Ascending aorta (tissue), 2 donors: Measurements from ENCODE around the gene IGFL4. TPM values are rescaled to one million over a fixed set of nuclear protein-coding genes. Genes with fewer than 3 reads are reported as not detected.

Source experiments
- DNase-seq, 2 donors: peaks; one replicate each; pipeline ENCODE4 v3.0.0-alpha.2; 2019; ENCODE audit warnings: low spot score in 2 of 2
- H3K27ac ChIP-seq, 2 donors: fragments of 200-600 bp; sonication (generic); one replicate each; pipeline ENCODE4 v1.5.1; 2016 to 2017; ENCODE audit warnings: mild to moderate bottlenecking in 1 of 2
- H3K27me3 ChIP-seq: fragments of 200-600 bp; sonication (generic); one replicate; pipeline ENCODE4 v1.5.1; 2017
- H3K36me3 ChIP-seq, 2 donors: fragments of 200-600 bp; sonication (generic); one replicate each; pipeline ENCODE4 v1.5.1; 2016
- H3K4me1 ChIP-seq, 2 donors: fragments of 200-600 bp; sonication (generic); one replicate each; pipeline ENCODE4 v1.5.1; 2016 to 2017; ENCODE audit warnings: mild to moderate bottlenecking in 1 of 2
- H3K4me3 ChIP-seq, 2 donors: fragments of 200-600 bp; sonication (generic); one replicate each; pipeline ENCODE4 v1.5.1; 2016 to 2017; ENCODE audit warnings: mild to moderate bottlenecking in 1 of 2
- H3K9me3 ChIP-seq, 2 donors: fragments of 200-600 bp; sonication (generic); one replicate each; pipeline ENCODE4 v1.5.1; 2016
- CTCF ChIP-seq, 3 experiments: fragments of 200-600 bp in 2 of 3; fragments of 450-650 bp in 1 of 3; sonication (generic) in 2 of 3; IDR thresholded peaks; one replicate each; pipeline ENCODE4 v1.5.1; 2016 to 2019; ENCODE audit warnings: antibody characterized with exemption in 3 of 3, mild to moderate bottlenecking in 1 of 3, moderate library complexity in 1 of 3
- intact Hi-C: fragments of 100-400 bp; cut with DNase I; formaldehyde crosslinking; loops from one replicate; pipeline ENCODE4 v1.15.1; 2023
- total RNA-seq: library from RNA; depleted of rRNA; stranded (reverse); fragments of >200 nt; gene quantifications from one replicate; pipeline ENCODE4 v1.1.0, GENCODE V29; 2016

Gene IGFL4
- total RNA-seq, 1 donor from 2014 or later, result not detected

- Histone ChIP-seq H3K4me1 (no peaks in the 10 kb centered on the region), H3K27ac (no peak overlapping the region), H3K36me3 (no peaks in the 10 kb centered on the region), H3K4me3 (no peak overlapping the region), H3K9me3 (no peaks in the 10 kb centered on the region), H3K27me3 (no peaks in the 10 kb centered on the region)
- no peak for DNase-seq
- no peak for TF ChIP-seq CTCF (IDR thresholded peaks at IDR 0.05)
- intact Hi-C loops, result no loop called here
These were observed 7.4 kb downstream of the IGFL4 start for GRCh38 chr19:46033401-46033800.

- TF ChIP-seq CTCF (IDR thresholded peaks at IDR 0.05), result no peak
- intact Hi-C loops, result no loop called here
- Histone ChIP-seq H3K36me3 (no peaks in the 10 kb centered on the region), H3K4me1 (no peaks in the 10 kb centered on the region), H3K9me3 (no peaks in the 10 kb centered on the region), H3K27ac (no peak overlapping the region), H3K27me3 (no peaks in the 10 kb centered on the region), H3K4me3 (no peak overlapping the region)
- DNase-seq, result no peak
These were observed 8.2 kb downstream of the IGFL4 start for GRCh38 chr19:46032597-46033025.

GRCh38 chr19:46031781-46032596 lies 8.8 kb downstream of the IGFL4 start:
- Histone ChIP-seq H3K4me1 (no peaks in the 10 kb centered on the region), H3K36me3 (no peaks in the 10 kb centered on the region), H3K27me3 (no peaks in the 10 kb centered on the region), H3K27ac (no peak overlapping the region), H3K4me3 (no peak overlapping the region), H3K9me3 (no peaks in the 10 kb centered on the region)
- intact Hi-C loops, result no loop called here
- no peak for TF ChIP-seq CTCF (IDR thresholded peaks at IDR 0.05)
- no peak for DNase-seq

- Histone ChIP-seq H3K4me3 (no peak overlapping the region), H3K36me3 (no peaks in the 10 kb centered on the region), H3K27me3 (no peaks in the 10 kb centered on the region), H3K27ac (no peak overlapping the region), H3K9me3 (no peaks in the 10 kb centered on the region), H3K4me1 (no peaks in the 10 kb centered on the region)
- no peak for DNase-seq
- intact Hi-C loops, result no loop called here
- no peak for TF ChIP-seq CTCF (IDR thresholded peaks at IDR 0.05)
These were observed 9.8 kb downstream of the IGFL4 start for GRCh38 chr19:46030812-46031550.

- TF ChIP-seq CTCF (IDR thresholded peaks at IDR 0.05), result no peak
- no peaks in the 10 kb centered on the region for H3K9me3 ChIP-seq
- intact Hi-C loops, result no loop called here
- H3K27ac ChIP-seq, result no peak overlapping the region
- no peaks in the 10 kb centered on the region for H3K4me1 ChIP-seq
- DNase-seq, result no peak
- no peaks in the 10 kb centered on the region for H3K36me3 ChIP-seq
- no peak overlapping the region for H3K4me3 ChIP-seq
- H3K27me3 ChIP-seq, result peaks cover 7% of the 10 kb centered on the region
These were observed 15.0 kb downstream of the IGFL4 start for GRCh38 chr19:46025835-46026234.
